GM23338 (cell line): ENCODE measurements around the gene GPR156. TPM values are rescaled to one million over a fixed set of nuclear protein-coding genes. Genes with fewer than 3 reads are reported as not detected.

Experiments used
- ATAC-seq: fragments of 200-7000 bp; cut with Tn5 transposase; 3 replicates; pipeline ENCODE4 v1.9.1; 2020
- DNase-seq: peaks from one replicate; pipeline ENCODE4 v3.0.0-alpha.2; 2015; ENCODE audit warnings: low spot score
- H2AFZ ChIP-seq: fragments of 200-600 bp; sonication (generic); 2 replicates; pipeline ENCODE4 v1.8.0; 2016; ENCODE audit warnings: antibody characterized with exemption, mild to moderate bottlenecking, moderate library complexity
- H3F3A ChIP-seq: fragments of 200-600 bp; sonication (generic); replicated peaks from 2 replicates; pipeline ENCODE4 v1.8.0; 2017; ENCODE audit warnings: antibody characterized with exemption, mixed run types, low read depth
- H3K27ac ChIP-seq: fragments of 200-600 bp; sonication (generic); 2 replicates; pipeline ENCODE4 v1.6.1; 2016; ENCODE audit warnings: low read depth
- H3K27me3 ChIP-seq: fragments of 200-600 bp; sonication (generic); 2 replicates; pipeline ENCODE4 v1.8.0; 2016; ENCODE audit warnings: mild to moderate bottlenecking, mixed run types, moderate library complexity; ENCODE audit not compliant: insufficient read depth
- H3K36me3 ChIP-seq: fragments of 200-600 bp; sonication (generic); 2 replicates; pipeline ENCODE4 v1.8.0; 2016; ENCODE audit warnings: mild to moderate bottlenecking; ENCODE audit not compliant: insufficient read depth
- H3K4me1 ChIP-seq: fragments of 200-600 bp; sonication (generic); 2 replicates; pipeline ENCODE4 v1.8.0; 2016; ENCODE audit warnings: mild to moderate bottlenecking, moderate library complexity; ENCODE audit not compliant: insufficient read depth
- H3K4me2 ChIP-seq: fragments of 200-600 bp; sonication (generic); 2 replicates; pipeline ENCODE4 v1.7.1; 2017; ENCODE audit warnings: mixed run types
- H3K4me3 ChIP-seq: fragments of 200-600 bp; sonication (generic); 2 replicates; pipeline ENCODE4 v1.6.1; 2016; ENCODE audit warnings: mixed run types
- H3K79me2 ChIP-seq: fragments of 200-600 bp; sonication (generic); replicated peaks from 2 replicates; pipeline ENCODE4 v1.8.0; 2017; ENCODE audit warnings: mild to moderate bottlenecking; ENCODE audit not compliant: insufficient read depth
- H3K9me2 ChIP-seq: fragments of 200-600 bp; sonication (generic); 2 replicates; pipeline ENCODE4 v1.8.0; 2017; ENCODE audit not compliant: insufficient read depth
- H4K20me1 ChIP-seq: fragments of 200-600 bp; sonication (generic); replicated peaks from 2 replicates; pipeline ENCODE4 v1.8.0; 2017; ENCODE audit warnings: mild to moderate bottlenecking; ENCODE audit not compliant: insufficient read depth
- H3K27ac Mint-ChIP-seq: 2 replicates; pipeline ENCODE4 v1.8.0; 2020; ENCODE audit warnings: inconsistent platforms, mild to moderate bottlenecking, moderate library complexity, mixed read lengths
- H3K27me3 Mint-ChIP-seq: 3 replicates; pipeline ENCODE4 v1.8.0; 2022; ENCODE audit warnings: low read depth, mild to moderate bottlenecking, moderate library complexity, mixed read lengths, inconsistent platforms; ENCODE audit not compliant: insufficient read depth, poor library complexity
- H3K36me3 Mint-ChIP-seq: 3 replicates; pipeline ENCODE4 v1.8.0; 2021; ENCODE audit warnings: low read depth, mild to moderate bottlenecking, inconsistent platforms, moderate library complexity, mixed read lengths
- H3K4me1 Mint-ChIP-seq: 3 replicates; pipeline ENCODE4 v1.8.0; 2020; ENCODE audit warnings: mild to moderate bottlenecking, inconsistent platforms, mixed read lengths
- H3K4me3 Mint-ChIP-seq: 3 replicates; pipeline ENCODE4 v1.8.0; 2021; ENCODE audit warnings: moderate library complexity, mild to moderate bottlenecking, inconsistent platforms, mixed read lengths
- H3K9me3 Mint-ChIP-seq: 3 replicates; pipeline ENCODE4 v1.8.0; 2020; ENCODE audit warnings: moderate library complexity, mild to moderate bottlenecking, inconsistent platforms, mixed read lengths
- CTCF ChIP-seq, 2 experiments: fragments of 200-600 bp in 1 of 2; sonication (generic) in 1 of 2; conservative IDR thresholded peaks; 2 replicates each; pipeline versions ENCODE4 v1.5.1 to v1.6.1; 2016 to 2017; ENCODE audit warnings: antibody characterized with exemption in 2 of 2, low read depth in 2 of 2, mild to moderate bottlenecking in 2 of 2, moderate library complexity in 1 of 2
- ETS1 ChIP-seq: IDR thresholded peaks from 2 replicates; pipeline ENCODE4 v1.6.1; 2016; ENCODE audit warnings: antibody characterized with exemption
- EZH2 ChIP-seq: fragments of 200-600 bp; sonication (generic); IDR thresholded peaks from one replicate; pipeline ENCODE4 v1.8.0; 2017; ENCODE audit warnings: antibody characterized with exemption, mild to moderate bottlenecking, low read depth; ENCODE audit not compliant: unreplicated experiment
- EZH2phosphoT487 ChIP-seq: fragments of 200-600 bp; sonication (generic); IDR thresholded peaks from one replicate; pipeline ENCODE4 v1.8.1; 2018; ENCODE audit warnings: antibody characterized with exemption; ENCODE audit not compliant: unreplicated experiment
- JUNB ChIP-seq: IDR thresholded peaks from one replicate; pipeline ENCODE4 v1.6.1; 2016; ENCODE audit warnings: antibody characterized with exemption; ENCODE audit not compliant: unreplicated experiment
- NANOG ChIP-seq: IDR thresholded peaks from 2 replicates; pipeline ENCODE4 v1.6.1; 2016; ENCODE audit warnings: antibody characterized with exemption, borderline replicate concordance
- POLR2AphosphoS5 ChIP-seq: IDR thresholded peaks from 2 replicates; pipeline ENCODE4 v1.6.1; 2016; ENCODE audit warnings: antibody characterized with exemption, low read depth
- REST ChIP-seq: IDR thresholded peaks from one replicate; pipeline ENCODE4 v1.6.1; 2018; ENCODE audit warnings: antibody characterized with exemption; ENCODE audit not compliant: unreplicated experiment
- ZNF331 ChIP-seq: fragments of 250-450 bp; sonication (Bioruptor Pico); IDR thresholded peaks from 2 replicates; pipeline ENCODE4 v1.5.0; 2020; ENCODE audit warnings: low read depth, mild to moderate bottlenecking, moderate library complexity
- polyA plus RNA-seq: library from polyadenylated mRNA; unstranded; fragments of >200 nt; fragmentation: Nextera tagmentation; extraction: Ambion mirVana; gene quantifications from 2 replicates; pipeline ENCODE4 v1.2.1, GENCODE V29; 2016
- total RNA-seq: library from RNA; depleted of rRNA; stranded (reverse); fragments of >200 nt; shearing (Covaris generic); gene quantifications from 2 replicates; pipeline ENCODE4 v1.2.3, GENCODE V29; 2014

Gene GPR156
- total and polyA plus RNA-seq, 2 experiments from 2014 or later = 0.50 to 2.5 TPM

- Mint-ChIP-seq H3K4me1 (peaks cover 2% of the 10 kb centered on the region; the same call in 1 of the 3 replicates), H3K27ac (no peak overlapping the region), H3K4me3 (no peak overlapping the region), H3K9me3 (no peaks in the 10 kb centered on the region), H3K27me3 (no peaks in the 10 kb centered on the region), H3K36me3 (no peaks in the 10 kb centered on the region)
- no peak for ATAC-seq
- Histone ChIP-seq H4K20me1 (no peaks in the 10 kb centered on the region), H3K4me2 (no peak overlapping the region), H3K4me3 (no peak overlapping the region), H3K9me2 (no peaks in the 10 kb centered on the region), H3K27me3 (no peaks in the 10 kb centered on the region), H3F3A (no peaks in the 10 kb centered on the region), H3K36me3 (no peaks in the 10 kb centered on the region), H3K27ac (no peak overlapping the region), H3K79me2 (no peaks in the 10 kb centered on the region), H2AFZ (no peak overlapping the region), H3K4me1 (peaks cover 5% of the 10 kb centered on the region; the same call in 1 of the 2 replicates)
- no peak for DNase-seq
- TF ChIP-seq CTCF (conservative IDR thresholded peaks at IDR 0.05; ENCODE audit: low read depth in 2 of 2) (peak in 1 of 2 experiments; percentile 42; a peak in 2 of 4 replicates), POLR2AphosphoS5 (no peak), ZNF331 (CRISPR knock-in tag) (no peak), JUNB (no peak), REST (no peak)
Measured at GRCh38 chr3:120198305-120198878, 86.6 kb downstream of the GPR156 start.

GRCh38 chr3:120196812-120197211, 88.2 kb downstream of the GPR156 start:
- H3K79me2 ChIP-seq = no peaks in the 10 kb centered on the region
- no peaks in the 10 kb centered on the region for H3K9me3 Mint-ChIP-seq
- H3F3A ChIP-seq = no peaks in the 10 kb centered on the region
- H3K36me3 Mint-ChIP-seq = no peaks in the 10 kb centered on the region
- no peak overlapping the region for H3K27ac Mint-ChIP-seq
- DNase-seq = no peak
- H3K4me2 ChIP-seq = no peak overlapping the region
- H3K27me3 Mint-ChIP-seq = no peaks in the 10 kb centered on the region
- H3K4me3 Mint-ChIP-seq = no peak overlapping the region
- no peaks in the 10 kb centered on the region for H3K36me3 ChIP-seq
- no peaks in the 10 kb centered on the region for H3K27me3 ChIP-seq
- no peak for ATAC-seq
- no peaks in the 10 kb centered on the region for H3K9me2 ChIP-seq
- no peak overlapping the region for H3K27ac ChIP-seq
- H2AFZ ChIP-seq = no peak overlapping the region
- H3K4me1 ChIP-seq = peaks cover 5% of the 10 kb centered on the region; the same call in 1 of the 2 replicates
- no peaks in the 10 kb centered on the region for H4K20me1 ChIP-seq
- no peak overlapping the region for H3K4me3 ChIP-seq
- H3K4me1 Mint-ChIP-seq = no peaks in the 10 kb centered on the region
- TF ChIP-seq CTCF (conservative IDR thresholded peaks at IDR 0.05; ENCODE audit: low read depth in 2 of 2) (no peak), ZNF331 (CRISPR knock-in tag) (no peak), EZH2phosphoT487 (no peak), NANOG (no peak), REST (no peak), EZH2 (no peak), ETS1 (no peak), JUNB (no peak)
